HG02798 (cell line): Measurements from ENCODE around the gene HOXB9.

Experiments
- ATAC-seq: cut with Tn5 transposase; IDR thresholded peaks from one replicate; pipeline ENCODE4 v1.9.1; 2021; ENCODE audit warnings: mild to moderate bottlenecking; ENCODE audit not compliant: unreplicated experiment, poor library complexity

Gene HOXB9

GRCh38 chr17:48626245-48627117 lies at the start of gene HOXB9:
Gene HOXB9, minus strand, starts transcription at chr17:48626358. Its CDS starts 89 bp downstream, at chr17:48626269.
- ATAC-seq: no peak

- ATAC-seq: no peak
Observed at GRCh38 chr17:48672340-48672739, 46.2 kb upstream of the HOXB9 start.

GRCh38 chr17:48671697-48672171 lies 45.6 kb upstream of the HOXB9 start:
- ATAC-seq: no peak

GRCh38 chr17:48663134-48663924 lies 37.2 kb upstream of the HOXB9 start:
- ATAC-seq: no peak

GRCh38 chr17:48655913-48656312 lies 29.8 kb upstream of the HOXB9 start:
- ATAC-seq: no peak

- no peak for ATAC-seq
Observed at GRCh38 chr17:48649741-48650140, 23.6 kb upstream of the HOXB9 start.

- ATAC-seq: no peak
Observed at GRCh38 chr17:48647963-48648245, 21.7 kb upstream of the HOXB9 start.

- no peak for ATAC-seq
Observed at GRCh38 chr17:48647103-48647962, 21.2 kb upstream of the HOXB9 start.

- no peak for ATAC-seq
Observed at GRCh38 chr17:48646183-48647102, 20.3 kb upstream of the HOXB9 start.

GRCh38 chr17:48645639-48646182 lies 19.6 kb upstream of the HOXB9 start:
- ATAC-seq: no peak

- ATAC-seq: no peak
Observed at GRCh38 chr17:48644910-48645557, 18.9 kb upstream of the HOXB9 start.

- ATAC-seq: no peak
Observed at GRCh38 chr17:48644159-48644558, 18.0 kb upstream of the HOXB9 start.

- no peak for ATAC-seq
Observed at GRCh38 chr17:48643697-48644012, 17.5 kb upstream of the HOXB9 start.

GRCh38 chr17:48642843-48643696 lies 16.9 kb upstream of the HOXB9 start:
- ATAC-seq: no peak

GRCh38 chr17:48642059-48642842 lies 16.1 kb upstream of the HOXB9 start:
- ATAC-seq: no peak

- no peak for ATAC-seq
Observed at GRCh38 chr17:48641541-48642058, 15.4 kb upstream of the HOXB9 start.

- no peak for ATAC-seq
Observed at GRCh38 chr17:48640858-48641180, 14.7 kb upstream of the HOXB9 start.
